Keratinocyte (primary cell): ENCODE data around the gene TRAFD1. TPM values are rescaled to one million over a fixed set of nuclear protein-coding genes. Genes with fewer than 3 reads are reported as not detected.

ENCODE experiments used
- DNase-seq: peaks from one replicate; pipeline ENCODE4 v3.0.0-alpha.2; 2011; ENCODE audit warnings: low read depth, missing footprints, low spot score
- FAIRE-seq: peaks from 2 replicates; lab custom pipeline; 2011; peaks lifted over from hg19 to GRCh38; lab: Jason Lieb, UNC
- H2AFZ ChIP-seq: 2 replicates; pipeline ENCODE4 v1.6.0; 2012; ENCODE audit warnings: low read length, control low read depth, inconsistent platforms; ENCODE audit not compliant: control insufficient read depth
- H3K27ac ChIP-seq: 2 replicates; pipeline ENCODE4 v1.5.1; 2011; ENCODE audit warnings: low read length; ENCODE audit not compliant: control insufficient read depth, insufficient read depth
- H3K27me3 ChIP-seq: 3 replicates; pipeline ENCODE4 v1.6.0; 2011; ENCODE audit warnings: low read length; ENCODE audit not compliant: control insufficient read depth, insufficient read depth; ENCODE audit errors: extremely low read depth
- H3K36me3 ChIP-seq, 2 experiments: 2 replicates in 1 of 2; 3 replicates in 1 of 2; pipeline ENCODE4 v1.5.1; 2011; ENCODE audit warnings: low read length in 2 of 2, mild to moderate bottlenecking in 1 of 2; ENCODE audit not compliant: control insufficient read depth in 2 of 2, insufficient read depth in 2 of 2; ENCODE audit errors: extremely low read depth in 1 of 2
- H3K4me1 ChIP-seq: 3 replicates; pipeline ENCODE4 v1.5.1; 2011; ENCODE audit warnings: low read length; ENCODE audit not compliant: control insufficient read depth, insufficient read depth; ENCODE audit errors: extremely low read depth
- H3K4me2 ChIP-seq: 3 replicates; pipeline ENCODE4 v1.6.0; 2011; ENCODE audit warnings: low read depth, low read length; ENCODE audit not compliant: control insufficient read depth, insufficient read depth; ENCODE audit errors: extremely low read depth
- H3K4me3 ChIP-seq, 3 experiments: fragments of 200-600 bp in 1 of 3; sonication (generic) in 1 of 3; 2 replicates in 2 of 3; 3 replicates in 1 of 3; pipeline ENCODE4 v1.5.1; 2011 to 2016; ENCODE audit warnings: low read length in 3 of 3, mild to moderate bottlenecking in 3 of 3, control low read depth in 2 of 3, inconsistent platforms in 1 of 3, low read depth in 1 of 3, mixed read lengths in 1 of 3, mixed run types in 1 of 3, moderate library complexity in 1 of 3; ENCODE audit not compliant: control insufficient read depth in 2 of 3, insufficient read depth in 2 of 3; ENCODE audit errors: extremely low read depth in 1 of 3
- H3K79me2 ChIP-seq: 2 replicates; pipeline ENCODE4 v1.6.0; 2012; ENCODE audit warnings: low read length; ENCODE audit not compliant: control insufficient read depth, insufficient read depth
- H3K9ac ChIP-seq: 3 replicates; pipeline ENCODE4 v1.6.0; 2011; ENCODE audit warnings: low read length; ENCODE audit not compliant: control insufficient read depth, insufficient read depth; ENCODE audit errors: extremely low read depth
- H3K9me1 ChIP-seq: 3 replicates; pipeline ENCODE4 v1.6.0; 2011; ENCODE audit warnings: low read length; ENCODE audit not compliant: control insufficient read depth, insufficient read depth; ENCODE audit errors: extremely low read depth
- H3K9me3 ChIP-seq: 2 replicates; pipeline ENCODE4 v1.5.1; 2012; ENCODE audit warnings: low read depth, low read length; ENCODE audit not compliant: control insufficient read depth
- H4K20me1 ChIP-seq: 3 replicates; pipeline ENCODE4 v1.6.0; 2011; ENCODE audit warnings: low read length; ENCODE audit not compliant: control insufficient read depth, insufficient read depth; ENCODE audit errors: extremely low read depth
- CTCF ChIP-seq, 3 experiments: IDR thresholded peaks in 1 of 3; conservative IDR thresholded peaks in 1 of 3; optimal IDR thresholded peaks in 1 of 3; 2 replicates in 2 of 3; 3 replicates in 1 of 3; pipeline versions ENCODE3 to v1.5.1; 2011; ENCODE audit warnings: low read length in 3 of 3, mild to moderate bottlenecking in 3 of 3, moderate library complexity in 2 of 3, control low read depth in 1 of 3, inconsistent platforms in 1 of 3; ENCODE audit not compliant: insufficient read depth in 2 of 3; ENCODE audit errors: extremely low read depth in 1 of 3
- EZH2 ChIP-seq: IDR thresholded peaks from one replicate; pipeline ENCODE4 v1.6.1; 2012; ENCODE audit warnings: inconsistent platforms, mild to moderate bottlenecking, low read length, moderate library complexity
- dilution Hi-C: fragments of 300-500 bp; cut with MboI; formaldehyde crosslinking; loops from one replicate; pipeline ENCODE4 v1.7.0; 2020; ENCODE audit warnings: low sequenced_read_pairs; ENCODE audit not compliant: extremely low pct_ligation_motif_present
- polyA plus RNA-seq, 5 experiments: library from polyadenylated mRNA; depleted of rRNA in 3 of 5; stranded (reverse) in 3 of 5; stranded (forward) in 1 of 5; unstranded in 1 of 5; fragments of >200 nt; gene quantifications; 1 replicate in 1 of 5; 2 replicates in 3 of 5; 3 replicates in 1 of 5; pipeline versions ENCODE4 v1.2.1 to v1.2.3, GENCODE V29; 2011 to 2012; ENCODE audit warnings: missing spikeins in 2 of 5, low read depth in 1 of 5, low replicate concordance in 1 of 5

The TRAFD1 gene
- polyA plus RNA-seq, 1 donor (not counting 4 experiments of a cell fraction or from before 2014, with no cell fraction given), result 25.6 TPM

- Histone ChIP-seq H3K36me3 (peaks cover 5 to 7% of the 10 kb centered on the region in 2 experiments), H4K20me1 (no peaks in the 10 kb centered on the region), H3K9me3 (no peaks in the 10 kb centered on the region), H3K9ac (no peak overlapping the region), H3K4me3 (no peak overlapping the region), H2AFZ (no peak overlapping the region), H3K4me1 (no peaks in the 10 kb centered on the region), H3K9me1 (no peaks in the 10 kb centered on the region), H3K79me2 (no peaks in the 10 kb centered on the region), H3K27me3 (no peaks in the 10 kb centered on the region), H3K27ac (no peak overlapping the region), H3K4me2 (no peak overlapping the region)
- TF ChIP-seq CTCF (optimal IDR thresholded peaks at IDR 0.05 in 1 of 3, IDR thresholded peaks at IDR 0.05 in 1 of 3, conservative IDR thresholded peaks at IDR 0.05 in 1 of 3; ENCODE audit: extremely low read depth in 1 of 3, insufficient read depth in 2 of 3, low read length in 3 of 3), result no peak
- FAIRE-seq (no peak), DNase-seq (no peak)
- dilution Hi-C loops, result no loop called here
Observed at GRCh38 chr12:112168561-112168971, 43.2 kb downstream of the TRAFD1 start.

- no peak overlapping the region for H3K9ac ChIP-seq
- no peak overlapping the region for H3K4me3 ChIP-seq
- no peaks in the 10 kb centered on the region for H3K9me3 ChIP-seq
- TF ChIP-seq EZH2 (no peak), CTCF (optimal IDR thresholded peaks at IDR 0.05 in 1 of 3, IDR thresholded peaks at IDR 0.05 in 1 of 3, conservative IDR thresholded peaks at IDR 0.05 in 1 of 3; ENCODE audit: extremely low read depth in 1 of 3, insufficient read depth in 2 of 3, low read length in 3 of 3) (no peak)
- no peaks in the 10 kb centered on the region for H4K20me1 ChIP-seq
- dilution Hi-C loops, result no loop called here
- no peaks in the 10 kb centered on the region for H3K79me2 ChIP-seq
- H3K27ac ChIP-seq, result no peak overlapping the region
- no peak overlapping the region for H3K4me2 ChIP-seq
- H3K4me1 ChIP-seq, result no peaks in the 10 kb centered on the region
- DNase-seq (no peak), FAIRE-seq (no peak)
- no peaks in the 10 kb centered on the region for H3K27me3 ChIP-seq
- H2AFZ ChIP-seq, result no peak overlapping the region
- no peaks in the 10 kb centered on the region for H3K9me1 ChIP-seq
- peaks cover 5 to 7% of the 10 kb centered on the region in 2 experiments for H3K36me3 ChIP-seq
Observed at GRCh38 chr12:112169161-112169872, 44.0 kb downstream of the TRAFD1 start.
